BE2C (cell line): Measurements from ENCODE around the gene SHB.
A peak's percentile ranks its signal among the peaks of the same experiment; 100 is the strongest.

ENCODE experiments used
- DNase-seq: peaks from one replicate; pipeline ENCODE4 v3.0.0-alpha.2; 2020
- H3K27me3 ChIP-seq: fragments of 250-450 bp; sonication (Bioruptor Pico); 2 replicates; pipeline ENCODE4 v1.5.1; 2020; ENCODE audit warnings: mild to moderate bottlenecking
- H3K36me3 ChIP-seq: fragments of 250-450 bp; sonication (Bioruptor Pico); 2 replicates; pipeline ENCODE4 v1.5.1; 2020; ENCODE audit warnings: mild to moderate bottlenecking
- H3K4me1 ChIP-seq: fragments of 250-450 bp; sonication (Bioruptor Pico); 2 replicates; pipeline ENCODE4 v1.5.1; 2020
- H3K4me3 ChIP-seq: 2 replicates; pipeline ENCODE4 v1.5.1; 2011; ENCODE audit warnings: low read depth, low read length
- H3K9me3 ChIP-seq: fragments of 250-450 bp; sonication (Bioruptor Pico); 2 replicates; pipeline ENCODE4 v1.5.1; 2020
- CTCF ChIP-seq: IDR thresholded peaks from 2 replicates; pipeline ENCODE4 v1.5.1; 2012; ENCODE audit warnings: mild to moderate bottlenecking, low read depth, low read length

SHB gene

GRCh38 chr9:37904445-37905130 is 164.4 kb downstream of the SHB start:
- H3K4me1 ChIP-seq = no peaks in the 10 kb centered on the region; the same call in none of the 2 replicates
- H3K36me3 ChIP-seq = no peaks in the 10 kb centered on the region
- peak overlapping the region; percentile 93 for H3K4me3 ChIP-seq
- no peaks in the 10 kb centered on the region for H3K27me3 ChIP-seq
- no peaks in the 10 kb centered on the region for H3K9me3 ChIP-seq
- DNase-seq = no peak
- no peak for TF ChIP-seq CTCF

GRCh38 chr9:37903647-37904444 is 165.2 kb downstream of the SHB start, which contains the start of gene SLC25A51:
TSS of gene SLC25A51 (minus strand) at chr9:37904127. CDS start at chr9:37888550, 15,577 bp downstream.
- H3K4me3 ChIP-seq = peak within 1 kb of the TSS; percentile 93
- no peaks in the 10 kb centered on the region for H3K9me3 ChIP-seq
- no peaks in the 10 kb centered on the region for H3K27me3 ChIP-seq
- H3K4me1 ChIP-seq = no peaks in the 10 kb centered on the region; the same call in none of the 2 replicates
- H3K36me3 ChIP-seq = peaks cover 6% of the 10 kb centered on the region
- peak; percentile 89 for TF ChIP-seq CTCF
- peak; percentile 91 for DNase-seq

GRCh38 chr9:37902796-37903646 is 166.0 kb downstream of the SHB start:
- Histone ChIP-seq H3K4me1 (no peaks in the 10 kb centered on the region; the same call in none of the 2 replicates), H3K27me3 (no peaks in the 10 kb centered on the region), H3K36me3 (peaks cover 12% of the 10 kb centered on the region), H3K9me3 (no peaks in the 10 kb centered on the region), H3K4me3 (peak overlapping the region; percentile 93)
- no peak for DNase-seq
- TF ChIP-seq CTCF = no peak

- no peak for DNase-seq
- no peak overlapping the region; the same call in 1 of the 2 replicates for H3K4me3 ChIP-seq
- peaks cover 16% of the 10 kb centered on the region for H3K36me3 ChIP-seq
- no peaks in the 10 kb centered on the region for H3K27me3 ChIP-seq
- no peaks in the 10 kb centered on the region; the same call in none of the 2 replicates for H3K4me1 ChIP-seq
- no peak for TF ChIP-seq CTCF
- no peaks in the 10 kb centered on the region for H3K9me3 ChIP-seq
Observed at GRCh38 chr9:37902131-37902530, 166.9 kb downstream of the SHB start.

GRCh38 chr9:37899041-37899440 is 170.0 kb downstream of the SHB start:
- no peaks in the 10 kb centered on the region for H3K9me3 ChIP-seq
- H3K27me3 ChIP-seq = no peaks in the 10 kb centered on the region
- no peaks in the 10 kb centered on the region; the same call in 1 of the 2 replicates for H3K4me1 ChIP-seq
- no peak for TF ChIP-seq CTCF
- H3K36me3 ChIP-seq = peaks cover 41% of the 10 kb centered on the region
- H3K4me3 ChIP-seq = no peak overlapping the region
- no peak for DNase-seq
